HepG2 (cell line): ENCODE data around the gene FLYWCH1. TPM values are rescaled to one million over a fixed set of nuclear protein-coding genes. Genes with fewer than 3 reads are reported as not detected.

Experiments
- ATAC-seq: fragments of 200-7000 bp; cut with Tn5 transposase; 3 replicates; pipeline ENCODE4 v1.9.1; 2020; ENCODE audit warnings: mild to moderate bottlenecking, moderate library complexity
- BruUV-seq: library from RNA; stranded (reverse); fragments of 400-500 nt; replicated peaks from 2 replicates; lab custom pipeline; 2021; lab: Mats Ljungman, UMichigan
- CTCF ChIA-PET: fragments of 300-600 bp; formaldehyde crosslinking; extraction: SDS; loops from one replicate; lab custom pipeline; 2021; ENCODE audit warnings: low total read pairs, inconsistent platforms, low intra/inter-chr PET ratio; lab: Yijun Ruan, JAX
- POLR2A ChIA-PET: fragments of 350-600 bp; sonication (Branson Sonifier 250); formaldehyde crosslinking; loops from one replicate; lab custom pipeline; 2020; ENCODE audit warnings: antibody characterized with exemption, inconsistent platforms; lab: Yijun Ruan, JAX
- DNase-seq: peaks from one replicate; pipeline ENCODE4 v3.0.0-alpha.2; 2015; ENCODE audit warnings: low spot score
- FAIRE-seq: peaks from 3 replicates; lab custom pipeline; 2011; peaks lifted over from hg19 to GRCh38; lab: Jason Lieb, UNC
- H2AFZ ChIP-seq: one replicate; pipeline ENCODE4 v1.6.1; 2011; ENCODE audit warnings: low read length, inconsistent platforms
- H3K27ac ChIP-seq: fragments of 300-600 bp; 3 replicates; pipeline ENCODE4 v1.8.0; 2011; ENCODE audit warnings: mixed run types, mild to moderate bottlenecking, mixed read lengths, low read length, inconsistent platforms; ENCODE audit not compliant: insufficient read depth; ENCODE audit errors: extremely low read length
- H3K27me3 ChIP-seq, 2 experiments: fragments of 200-600 bp in 1 of 2; 2 replicates in 1 of 2; 3 replicates in 1 of 2; pipeline versions ENCODE4 v1.6.0 to v1.8.0; 2011; ENCODE audit warnings: low read length in 2 of 2, mild to moderate bottlenecking in 2 of 2, moderate library complexity in 2 of 2, inconsistent platforms in 1 of 2; ENCODE audit not compliant: insufficient read depth in 2 of 2, control insufficient read depth in 1 of 2
- H3K36me3 ChIP-seq, 2 experiments: fragments of 200-600 bp in 1 of 2; replicated peaks in 1 of 2; 2 replicates in 1 of 2; 3 replicates in 1 of 2; pipeline versions ENCODE4 v1.5.1 to v1.8.0; 2011; ENCODE audit warnings: low read length in 2 of 2, inconsistent platforms in 1 of 2; ENCODE audit not compliant: insufficient read depth in 2 of 2, control insufficient read depth in 1 of 2
- H3K4me1 ChIP-seq: 2 replicates; pipeline ENCODE4 v1.5.1; 2012; ENCODE audit warnings: low read length, inconsistent platforms; ENCODE audit not compliant: insufficient read depth
- H3K4me2 ChIP-seq: 2 replicates; pipeline ENCODE4 v1.6.0; 2011; ENCODE audit warnings: low read depth, low read length, inconsistent platforms
- H3K4me3 ChIP-seq, 3 experiments: fragments of 200-600 bp in 1 of 3; sonication (generic), shearing (Covaris generic) in 1 of 3; replicated peaks in 1 of 3; 2 replicates each; pipeline ENCODE4 v1.5.1; 2011 to 2016; ENCODE audit warnings: low read length in 3 of 3, inconsistent platforms in 2 of 3, low read depth in 2 of 3, mild to moderate bottlenecking in 2 of 3, control low read depth in 1 of 3, mixed read lengths in 1 of 3; ENCODE audit not compliant: insufficient read depth in 1 of 3
- H3K79me2 ChIP-seq: one replicate; pipeline ENCODE4 v1.6.1; 2011; ENCODE audit warnings: low read length, inconsistent platforms; ENCODE audit not compliant: insufficient read depth
- H3K9ac ChIP-seq: 2 replicates; pipeline ENCODE4 v1.6.0; 2011; ENCODE audit warnings: mild to moderate bottlenecking, low read depth, low read length, inconsistent platforms; ENCODE audit not compliant: insufficient read depth
- H3K9me3 ChIP-seq: 2 replicates; pipeline ENCODE4 v1.5.1; 2012; ENCODE audit warnings: mild to moderate bottlenecking, low read length
- H4K20me1 ChIP-seq: 2 replicates; pipeline ENCODE4 v1.6.0; 2011; ENCODE audit warnings: inconsistent platforms, mild to moderate bottlenecking, low read length, moderate library complexity; ENCODE audit not compliant: insufficient read depth
- CENPX ChIP-seq: sonication (generic); formaldehyde crosslinking; IDR thresholded peaks from 2 replicates; pipeline ENCODE4 v1.9.0; 2021; ENCODE audit warnings: mild to moderate bottlenecking, missing genetic modification reagents, moderate library complexity
- GPN1 ChIP-seq: sonication (generic); formaldehyde crosslinking; IDR thresholded peaks from 2 replicates; pipeline ENCODE4 v1.5.1; 2020; ENCODE audit warnings: missing genetic modification reagents, borderline replicate concordance
- HMGA1 ChIP-seq: sonication (generic); formaldehyde crosslinking; conservative IDR thresholded peaks from 2 replicates; pipeline ENCODE4 v1.4.0; 2020; ENCODE audit warnings: missing genetic modification reagents
- MXI1 ChIP-seq: IDR thresholded peaks from 3 replicates; pipeline ENCODE4 v1.6.1; 2012; ENCODE audit warnings: low read depth, low read length, inconsistent platforms, borderline replicate concordance
- RFXANK ChIP-seq: IDR thresholded peaks from 2 replicates; pipeline ENCODE4 v1.6.1; 2016
- SIX4 ChIP-seq: sonication (generic); formaldehyde crosslinking; IDR thresholded peaks from 2 replicates; pipeline ENCODE4 v1.4.0; 2020; ENCODE audit warnings: missing genetic modification reagents
- WGBS: methylation state at CpG from one replicate; pipeline ENCODE4 v1.1.6; 2017; ENCODE audit warnings: low lambda C conversion rate; 5-methylcytosine and 5-hydroxymethylcytosine counted together
- in situ Hi-C: cut with HindIII; loops from 2 replicates; pipeline ENCODE4 v1.10.0; 2017; ENCODE audit warnings: low pct_unique_long_range_greater_than_20kb; ENCODE audit not compliant: extremely low pct_ligation_motif_present
- intact Hi-C: fragments of 100-400 bp; cut with micrococcal nuclease; formaldehyde crosslinking; loops from one replicate; pipeline ENCODE4 v1.10.0; 2022; ENCODE audit not compliant: unreplicated experiment
- polyA plus RNA-seq, 8 experiments: library from polyadenylated mRNA; depleted of rRNA in 3 of 8; stranded (reverse) in 7 of 8; unstranded in 1 of 8; fragments of >200 nt; fragmentation: Illumina TruSeq in 4 of 8; extraction: Trizol in 4 of 8; gene quantifications; 2 replicates each; pipeline versions ENCODE4 v1.2.1 to v1.2.3, GENCODE V29; 2011 to 2016; ENCODE audit warnings: low read depth in 4 of 8, missing spikeins in 1 of 8, mixed read lengths in 1 of 8; ENCODE audit not compliant: insufficient read depth in 1 of 8
- total RNA-seq, 5 experiments: library from RNA; depleted of rRNA; stranded (reverse); fragments of >200 nt; fragmentation: Illumina TruSeq; extraction: Trizol; gene quantifications; 2 replicates each; pipeline ENCODE4 v1.2.3, GENCODE V29; 2016; ENCODE audit warnings: low read depth in 1 of 5

The FLYWCH1 gene
- total and polyA plus RNA-seq, 2 of the 13 experiments (the other 11 are each of a cell fraction or from before 2014, with no cell fraction given), result 7.3 to 12.4 TPM

DNA sequence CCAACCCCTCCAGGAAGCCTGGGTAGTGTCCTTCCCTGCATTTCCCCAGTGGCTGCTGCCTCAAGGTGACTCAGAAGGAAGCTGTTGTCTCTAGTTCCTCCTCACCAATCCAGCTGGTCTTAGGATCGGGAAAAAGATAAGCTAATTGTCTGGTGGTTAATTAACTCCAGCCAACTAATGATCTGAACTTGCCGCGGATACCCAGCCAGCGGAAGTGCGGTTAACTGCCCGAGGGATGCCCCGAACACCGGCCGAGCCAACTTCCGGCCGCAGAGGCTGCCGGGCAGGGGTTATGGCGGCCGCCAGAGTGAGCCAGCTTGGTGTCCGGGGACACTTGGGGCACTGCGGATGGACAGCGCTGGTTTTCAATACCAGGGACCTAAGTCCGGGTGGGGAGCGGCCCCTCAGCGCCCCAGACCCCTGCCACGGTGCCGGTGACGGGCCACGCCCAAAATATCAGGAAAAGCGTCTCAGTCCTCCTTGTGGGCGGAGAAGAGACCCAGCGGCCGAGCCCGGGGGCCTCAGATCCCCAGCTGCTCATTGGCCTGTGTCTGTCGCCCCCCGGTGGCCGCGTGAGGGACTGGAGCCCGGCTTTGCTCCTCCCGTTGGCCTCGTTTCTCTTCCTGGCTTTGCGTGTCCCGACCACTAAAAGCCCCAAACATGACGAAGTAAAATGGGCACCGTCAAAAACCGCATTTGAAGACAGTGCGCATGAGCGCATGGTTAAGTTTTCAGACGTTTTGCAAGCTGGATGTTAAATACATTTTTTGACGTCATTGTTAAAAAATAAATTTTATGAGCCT, 43.5 kb upstream of the FLYWCH1 start (continued):
- no peak for TF ChIP-seq MXI1

DNA sequence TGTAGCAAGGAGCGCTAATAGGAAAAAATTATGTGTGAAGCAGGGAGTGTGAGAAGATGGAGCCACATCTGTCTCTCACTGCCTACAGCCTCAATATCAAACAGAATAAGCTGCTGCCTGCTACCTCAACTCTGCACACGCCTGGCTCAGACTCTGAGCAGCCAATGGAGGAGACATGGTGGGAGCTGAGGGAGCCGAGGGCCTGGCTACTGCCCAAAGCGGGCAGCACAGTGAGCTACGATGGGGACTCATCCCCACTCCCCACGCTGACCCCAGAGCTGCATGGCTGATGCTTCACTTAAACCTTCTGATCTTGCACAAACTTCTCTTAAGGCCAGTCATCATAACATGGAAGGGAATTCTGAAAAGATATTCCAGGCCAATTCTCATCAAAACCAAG, 39.8 kb upstream of the FLYWCH1 start:
- no peaks in the 10 kb centered on the region for H4K20me1 ChIP-seq
- ATAC-seq, result no peak
- in situ Hi-C loops, result loop anchor here (5.0 kb wide), 2 partner anchors 35 to 40 kb away; partner anchors contain the start of gene FLYWCH1

More for the DNA sequence above, 39.8 kb upstream of the FLYWCH1 start:
- no peak for DNase-seq
- ChIA-PET CTCF (no interaction called here), POLR2A (interaction anchor here (1.4 kb wide), 1 partner anchor 34 kb away, joined by 4 read pairs; no protein-coding TSS in a partner anchor)
- BruUV-seq, result no TSS peak
- no peak for FAIRE-seq
- WGBS, result 56% methylated on average over 3 of the region's 6 CpGs
- Histone ChIP-seq H3K9ac (no peak overlapping the region), H3K4me1 (peaks cover 41% of the 10 kb centered on the region), H3K4me3 (no peak overlapping the region), H3K36me3 (no peaks in the 10 kb centered on the region), H3K27me3 (no peaks in the 10 kb centered on the region; a peak in 1 of 5 replicates), H2AFZ (no peak overlapping the region), H3K27ac (no peak overlapping the region), H3K9me3 (no peaks in the 10 kb centered on the region), H3K79me2 (no peaks in the 10 kb centered on the region), H3K4me2 (no peak overlapping the region; the same call in 1 of the 2 replicates)
- intact Hi-C loops, result no loop called here
- TF ChIP-seq SIX4 (no peak), CENPX (CRISPR knock-in tag) (no peak), GPN1 (CRISPR knock-in tag) (no peak), RFXANK (no peak), HMGA1 (CRISPR knock-in tag) (no peak)
